ENCODE results near the gene CIRBP.
A peak's percentile ranks its signal among the peaks of the same experiment; 100 is the strongest.

Gene CIRBP

DNA sequence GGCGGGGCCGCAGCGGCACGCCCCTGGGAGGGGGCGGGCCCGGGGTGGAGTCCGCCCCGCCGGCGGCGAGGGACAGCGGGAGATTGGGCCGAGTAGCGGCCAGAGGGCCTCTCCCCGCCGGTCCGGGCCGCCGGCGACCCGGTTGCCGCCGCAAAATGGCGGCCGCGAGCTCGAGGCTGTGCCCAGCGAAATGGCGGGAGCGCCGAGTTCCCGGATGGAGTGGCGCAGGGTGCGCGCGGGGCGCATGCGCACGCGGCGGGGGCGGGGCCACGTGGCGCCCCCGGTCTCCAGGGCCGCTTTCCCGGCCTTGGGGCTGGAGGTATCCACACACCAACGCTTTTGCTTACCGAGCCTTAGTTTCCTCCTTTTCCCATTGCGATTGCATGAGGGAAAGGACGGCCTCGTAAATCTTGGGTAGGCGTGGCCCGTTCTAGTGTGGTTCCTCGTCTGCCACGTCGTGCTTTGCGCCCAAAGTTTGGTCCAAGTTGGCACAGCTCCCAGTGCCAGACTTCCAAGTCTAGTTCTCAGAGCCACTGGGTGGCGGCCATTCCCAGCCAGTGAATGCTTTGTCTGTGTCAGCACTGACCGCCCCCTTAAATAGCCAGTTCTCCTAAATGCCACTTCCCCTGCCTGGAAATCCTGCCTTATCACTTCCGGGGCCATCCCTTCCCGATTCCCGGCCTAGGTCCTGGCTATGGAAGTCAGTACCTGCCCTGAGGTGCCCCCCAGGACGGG, 513 bp downstream of the CIRBP start:
- peak; percentile 41 for DNase-seq

DNA sequence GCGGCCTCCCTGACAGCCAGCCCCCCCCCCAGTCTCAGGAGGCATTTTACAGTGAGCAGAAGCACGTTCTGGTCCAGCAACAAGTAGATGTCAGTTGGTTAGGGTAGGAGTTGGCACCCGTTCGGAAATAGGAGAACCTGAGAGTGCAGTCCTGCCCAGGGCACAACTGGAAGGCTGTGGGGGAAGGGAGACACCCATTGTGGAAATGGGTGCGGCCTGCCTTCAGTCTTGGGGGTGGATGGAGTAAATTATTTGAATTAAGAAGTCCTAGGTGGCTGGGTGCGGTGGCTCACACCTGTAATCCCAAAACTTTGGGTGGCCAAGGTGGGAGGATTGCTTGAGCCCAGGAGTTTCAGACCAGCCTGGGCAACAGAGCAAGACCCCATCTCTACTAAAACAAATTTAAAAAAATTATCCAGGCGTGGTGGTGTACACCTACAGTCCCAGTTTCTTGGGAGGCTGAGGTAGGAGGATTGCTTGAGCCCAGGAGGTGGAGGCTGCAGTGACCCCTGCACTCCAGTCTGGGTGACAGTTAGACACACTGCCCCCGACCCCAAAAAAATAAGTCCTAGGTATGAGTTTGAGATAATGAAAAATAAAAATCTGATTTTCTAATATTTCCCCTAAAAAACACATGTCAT, 1.2 kb downstream of the CIRBP start:
- no peak for DNase-seq

DNA sequence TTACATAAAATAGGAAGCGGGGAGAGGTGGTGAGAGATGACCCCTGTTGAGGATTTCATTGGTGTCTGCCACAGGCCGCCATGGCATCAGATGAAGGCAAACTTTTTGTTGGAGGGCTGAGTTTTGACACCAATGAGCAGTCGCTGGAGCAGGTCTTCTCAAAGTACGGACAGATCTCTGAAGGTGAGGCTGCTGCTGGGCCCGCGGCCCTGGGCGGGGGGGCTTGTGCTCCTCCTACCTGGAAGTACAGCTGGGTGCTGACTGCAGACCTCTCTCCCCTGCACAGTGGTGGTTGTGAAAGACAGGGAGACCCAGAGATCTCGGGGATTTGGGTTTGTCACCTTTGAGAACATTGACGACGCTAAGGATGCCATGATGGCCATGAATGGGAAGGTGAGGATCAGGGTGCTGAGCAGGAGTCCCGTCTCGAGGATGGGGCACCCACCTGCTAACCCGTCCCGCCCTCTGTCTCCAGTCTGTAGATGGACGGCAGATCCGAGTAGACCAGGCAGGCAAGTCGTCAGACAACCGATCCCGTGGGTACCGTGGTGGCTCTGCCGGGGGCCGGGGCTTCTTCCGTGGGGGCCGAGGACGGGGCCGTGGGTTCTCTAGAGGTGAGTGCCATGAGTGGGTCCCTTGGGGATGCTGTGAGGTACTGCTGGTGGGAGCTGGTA, 1.9 kb downstream of the CIRBP start:
- no peak for DNase-seq

DNA sequence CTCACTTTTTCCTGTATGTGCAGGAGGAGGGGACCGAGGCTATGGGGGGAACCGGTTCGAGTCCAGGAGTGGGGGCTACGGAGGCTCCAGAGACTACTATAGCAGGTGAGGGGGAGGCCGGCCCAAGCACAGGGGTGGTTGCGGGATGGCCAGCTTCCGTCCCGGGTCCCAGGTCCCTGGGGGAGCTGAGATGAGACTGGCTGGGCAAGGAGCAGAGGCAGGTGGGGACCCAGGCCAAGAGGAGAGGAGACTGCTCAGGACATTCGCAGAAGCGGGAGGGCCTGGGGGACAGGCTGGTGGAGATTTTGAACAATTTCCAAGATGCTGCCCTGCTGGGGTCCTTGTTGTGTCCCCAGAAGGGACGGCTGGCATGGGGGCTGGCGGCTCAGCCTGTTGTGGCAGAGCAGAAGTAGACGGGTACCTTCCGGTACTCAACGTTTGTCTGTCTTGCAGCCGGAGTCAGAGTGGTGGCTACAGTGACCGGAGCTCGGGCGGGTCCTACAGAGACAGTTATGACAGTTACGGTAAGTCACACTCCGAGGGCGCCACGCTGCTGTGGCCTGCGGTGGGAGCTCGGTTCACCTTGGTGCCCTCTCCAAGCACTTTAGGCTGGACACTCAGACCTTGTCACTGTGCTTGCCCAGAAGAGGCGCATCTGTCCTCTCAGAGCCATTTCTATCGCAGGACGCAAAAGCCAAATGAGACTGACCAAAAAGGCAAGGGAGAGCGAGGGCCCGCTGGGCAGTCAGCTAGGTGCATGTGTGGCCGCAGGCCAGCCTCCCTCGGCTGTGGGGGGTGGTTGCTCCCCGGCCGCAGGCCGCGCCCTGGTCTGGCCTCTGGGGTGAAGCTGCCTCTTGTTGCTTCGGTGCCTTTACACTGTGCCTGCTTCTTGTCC, 2.6 kb downstream of the CIRBP start:
- no peak for DNase-seq

DNA sequence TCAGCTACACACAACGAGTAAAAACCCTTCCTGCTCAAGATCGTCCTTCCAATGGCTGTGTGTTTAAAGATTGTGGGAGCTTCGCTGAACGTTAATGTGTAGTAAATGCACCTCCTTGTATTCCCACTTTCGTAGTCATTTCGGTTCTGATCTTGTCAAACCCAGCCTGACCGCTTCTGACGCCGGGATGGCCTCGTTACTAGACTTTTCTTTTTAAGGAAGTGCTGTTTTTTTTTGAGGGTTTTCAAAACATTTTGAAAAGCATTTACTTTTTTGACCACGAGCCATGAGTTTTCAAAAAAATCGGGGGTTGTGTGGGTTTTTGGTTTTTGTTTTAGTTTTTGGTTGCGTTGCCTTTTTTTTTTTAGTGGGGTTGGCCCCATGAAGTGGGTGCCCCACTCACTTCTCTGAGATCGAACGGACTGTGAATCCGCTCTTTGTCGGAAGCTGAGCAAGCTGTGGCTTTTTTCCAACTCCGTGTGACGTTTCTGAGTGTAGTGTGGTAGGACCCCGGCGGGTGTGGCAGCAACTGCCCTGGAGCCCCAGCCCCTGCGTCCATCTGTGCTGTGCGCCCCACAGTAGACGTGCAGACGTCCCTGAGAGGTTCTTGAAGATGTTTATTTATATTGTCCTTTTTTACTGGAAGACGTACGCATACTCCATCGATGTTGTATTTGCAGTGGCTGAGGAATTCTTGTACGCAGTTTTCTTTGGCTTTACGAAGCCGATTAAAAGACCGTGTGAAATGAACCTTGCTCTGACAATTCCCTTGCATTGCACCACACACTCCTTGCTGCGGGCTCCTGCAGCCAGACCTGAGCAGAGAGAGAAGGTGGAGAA, 3.5 kb downstream of the CIRBP start:
- no peak for DNase-seq

DNA sequence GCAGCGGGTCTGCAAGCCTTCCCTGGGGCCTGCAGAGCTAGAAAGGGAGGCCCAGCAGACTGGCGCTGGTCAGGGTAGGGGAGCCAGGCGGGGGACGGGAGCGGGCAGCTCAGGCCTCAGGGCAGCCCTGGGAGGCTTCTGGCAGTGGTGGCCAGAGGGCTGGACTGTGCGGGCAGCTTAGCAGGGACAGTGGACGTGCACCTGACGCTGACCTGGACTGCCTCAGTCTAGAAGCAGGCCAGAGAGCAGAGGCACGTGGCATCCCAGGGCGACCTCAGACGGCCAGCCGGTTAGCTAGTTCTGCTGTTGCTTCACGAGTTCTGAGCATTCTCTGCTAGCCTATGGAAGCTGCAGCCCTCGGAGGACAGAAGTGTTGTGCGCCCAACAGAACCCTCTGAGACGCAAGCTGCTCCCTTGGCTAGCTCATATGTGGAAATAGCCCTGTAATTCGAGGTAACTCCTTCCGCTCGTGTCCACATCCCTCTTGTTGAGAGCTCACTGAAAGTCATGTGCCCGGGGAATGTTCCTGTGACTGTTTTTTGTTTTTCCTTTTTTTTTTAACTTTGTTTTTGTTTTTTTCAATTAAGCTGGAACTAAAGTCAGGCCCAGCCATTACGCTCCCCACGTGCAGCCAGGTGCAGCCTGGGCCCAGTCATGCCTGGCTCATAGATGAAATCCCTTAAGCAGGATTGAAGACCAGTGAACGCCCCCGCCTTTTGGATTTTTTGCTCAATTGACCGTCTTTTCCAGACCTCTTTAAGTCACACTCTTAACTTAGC, 4.3 kb downstream of the CIRBP start:
- DNase-seq: no peak

DNA sequence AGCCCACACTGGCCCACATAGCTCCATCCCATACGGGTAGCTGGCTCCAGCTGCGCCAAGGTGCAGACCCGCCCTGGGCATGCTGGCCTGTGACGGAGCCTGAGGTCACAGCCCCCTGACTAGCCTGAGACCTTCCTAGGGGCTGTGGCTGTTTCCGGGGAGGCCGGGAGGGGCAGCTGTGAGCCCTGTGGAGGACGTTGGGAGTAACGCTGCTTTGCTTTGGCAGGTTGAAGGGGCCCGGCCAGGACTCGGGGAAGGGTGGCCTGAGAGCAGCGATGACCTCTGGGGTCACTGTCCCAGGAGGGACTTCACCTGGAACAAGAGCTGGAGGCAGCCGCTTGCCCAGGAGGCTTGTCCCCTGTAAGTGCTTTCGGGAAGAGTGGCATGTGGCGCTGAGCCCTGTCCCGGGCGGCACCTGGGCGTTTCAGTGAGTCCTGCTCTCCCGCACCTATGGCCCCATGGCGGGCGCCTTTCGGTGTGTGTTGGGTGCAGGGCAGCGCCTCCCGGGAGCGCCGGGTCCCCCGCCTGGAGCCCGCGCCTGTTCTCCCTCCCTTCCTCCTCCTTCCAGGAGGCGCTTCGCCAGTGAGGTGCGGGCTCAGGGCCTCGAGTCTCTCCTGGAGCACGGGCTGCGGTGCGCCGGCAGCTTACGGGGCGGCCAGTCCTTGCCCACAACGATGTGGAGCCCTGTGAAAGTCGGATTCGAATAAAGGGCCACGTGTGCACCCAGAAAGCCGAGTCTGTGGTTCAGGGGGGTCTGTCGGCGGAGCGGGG, 5.1 kb downstream of the CIRBP start:
- DNase-seq: no peak

DNA sequence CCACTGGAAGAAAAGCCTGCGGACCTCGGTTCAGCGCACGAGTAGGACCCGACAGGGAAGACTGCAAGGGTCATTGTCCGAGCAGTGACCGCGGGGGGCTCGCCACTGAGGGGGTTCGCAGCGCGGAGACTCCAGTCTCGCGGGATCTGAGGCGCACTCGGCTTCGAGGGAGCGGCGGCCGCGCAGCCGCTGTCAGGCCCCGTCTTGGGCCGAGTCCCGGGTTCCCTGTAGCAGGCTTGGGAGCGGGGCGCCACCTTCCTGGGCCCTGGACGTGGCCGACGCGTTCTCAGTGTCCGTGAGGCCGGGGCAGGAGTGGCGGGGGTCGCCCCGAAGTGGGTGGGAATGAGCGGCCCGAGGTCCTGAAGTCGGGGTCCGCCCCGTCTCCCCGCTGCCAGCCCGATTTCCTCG, 5.7 kb downstream of the CIRBP start:
- DNase-seq: no peak

DNA sequence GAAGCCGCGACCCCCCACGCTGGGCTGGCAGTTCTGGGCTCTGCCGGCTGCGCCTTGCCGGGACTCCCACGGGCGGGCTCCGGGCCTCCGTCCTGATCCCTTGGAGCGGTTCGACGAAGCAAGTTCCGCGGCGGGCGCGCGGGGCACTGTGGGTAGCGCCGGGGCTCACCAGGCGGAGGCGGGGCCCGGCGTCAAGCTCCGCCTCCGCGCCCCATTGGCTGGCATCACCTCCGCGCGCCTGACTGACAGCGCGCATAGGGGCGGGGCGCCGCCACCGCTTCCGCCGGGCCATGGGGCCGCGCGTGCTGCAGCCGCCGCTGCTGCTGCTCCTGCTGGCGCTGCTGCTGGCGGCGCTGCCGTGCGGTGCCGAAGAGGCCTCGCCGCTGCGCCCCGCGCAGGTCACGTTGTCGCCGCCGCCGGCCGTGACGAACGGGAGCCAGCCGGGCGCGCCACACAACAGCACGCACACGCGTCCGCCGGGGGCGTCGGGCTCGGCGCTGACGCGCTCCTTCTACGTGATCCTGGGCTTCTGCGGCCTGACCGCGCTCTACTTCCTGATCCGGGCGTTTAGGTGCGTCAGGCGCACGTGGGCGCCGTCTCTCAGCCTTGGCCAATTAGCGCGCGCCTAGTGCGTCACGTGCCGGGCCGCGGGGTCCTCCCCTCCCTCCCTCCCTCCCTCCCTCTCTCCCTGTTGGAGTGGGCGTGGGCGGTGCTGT, 6.3 kb downstream of the CIRBP start, which contains the start of gene FAM174C:
Gene FAM174C, plus strand, starts transcription at position 271 of the 716 bp plus-strand sequence. Its CDS starts 20 bp downstream, at position 291.
- DNase-seq: peak; percentile 62

DNA sequence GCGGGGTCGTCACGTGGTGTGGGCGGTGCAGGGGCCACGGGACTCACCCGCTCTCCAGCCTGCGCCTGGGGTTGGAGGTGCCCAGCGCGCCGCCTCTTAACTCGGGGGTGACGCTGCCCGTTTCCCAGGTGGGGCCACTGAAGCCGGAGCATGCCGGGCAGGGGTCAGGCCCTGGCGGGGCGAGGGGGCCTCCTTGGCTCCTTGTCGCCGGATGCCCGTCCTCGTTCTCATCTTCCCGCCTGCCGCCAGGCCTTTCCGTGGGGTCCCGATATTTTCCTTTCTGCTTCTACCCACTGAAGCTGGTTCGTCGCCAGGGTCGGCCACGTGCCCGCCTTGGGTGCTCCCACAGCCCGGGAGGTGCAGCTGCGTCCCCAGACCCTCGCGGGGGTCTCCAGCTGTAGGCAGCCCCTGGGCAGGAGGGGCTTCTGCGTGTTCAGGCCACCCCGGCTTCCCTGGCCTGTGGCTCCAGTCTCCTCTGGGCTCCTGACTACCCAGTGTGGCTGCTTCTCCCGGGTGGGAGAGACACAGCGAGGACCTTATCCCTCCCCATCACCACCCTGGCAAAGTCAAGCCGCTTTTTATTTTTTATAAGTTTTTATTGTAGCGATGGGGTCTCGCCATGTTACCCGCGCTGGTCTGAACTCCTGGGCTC, 7.0 kb downstream of the CIRBP start:
- DNase-seq: no peak

DNA sequence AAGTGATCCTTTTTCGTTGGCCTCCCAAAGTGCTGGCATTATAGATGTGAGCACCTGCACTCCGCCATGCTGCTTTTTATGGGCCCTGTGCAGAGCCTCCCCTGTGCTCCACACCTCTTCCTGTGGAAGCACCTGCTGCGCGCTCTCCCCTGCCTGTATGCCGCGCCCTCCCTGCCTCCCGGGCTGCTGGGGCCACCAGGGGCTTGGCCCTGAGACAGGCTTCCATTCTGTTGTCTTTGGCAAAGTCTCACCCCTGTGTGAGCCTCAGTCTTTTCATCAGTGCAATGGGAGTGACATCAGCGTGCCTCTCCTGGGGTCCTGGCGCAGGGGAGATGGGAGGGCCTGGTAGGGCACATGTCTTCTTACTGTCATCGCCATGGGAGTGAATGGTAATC, 7.5 kb downstream of the CIRBP start:
- no peak for DNase-seq

DNA sequence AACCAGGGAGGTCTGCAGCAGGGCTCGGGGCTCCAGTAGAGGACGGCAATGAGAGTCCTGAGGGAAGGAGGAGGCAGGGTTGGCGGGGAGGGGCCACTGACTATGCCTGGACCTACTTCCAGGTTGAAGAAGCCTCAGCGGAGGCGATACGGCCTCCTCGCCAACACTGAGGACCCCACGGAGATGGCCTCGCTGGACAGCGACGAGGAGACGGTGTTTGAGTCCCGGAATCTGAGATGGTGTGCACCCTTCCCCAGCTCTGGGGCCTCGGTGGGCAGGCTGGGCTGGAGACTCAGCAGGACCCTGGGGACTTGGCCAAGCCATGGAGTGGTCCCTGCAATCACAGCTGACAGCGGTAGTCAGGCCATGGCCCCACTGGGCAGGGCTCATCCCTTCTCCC, 7.9 kb downstream of the CIRBP start:
- DNase-seq: no peak

DNA sequence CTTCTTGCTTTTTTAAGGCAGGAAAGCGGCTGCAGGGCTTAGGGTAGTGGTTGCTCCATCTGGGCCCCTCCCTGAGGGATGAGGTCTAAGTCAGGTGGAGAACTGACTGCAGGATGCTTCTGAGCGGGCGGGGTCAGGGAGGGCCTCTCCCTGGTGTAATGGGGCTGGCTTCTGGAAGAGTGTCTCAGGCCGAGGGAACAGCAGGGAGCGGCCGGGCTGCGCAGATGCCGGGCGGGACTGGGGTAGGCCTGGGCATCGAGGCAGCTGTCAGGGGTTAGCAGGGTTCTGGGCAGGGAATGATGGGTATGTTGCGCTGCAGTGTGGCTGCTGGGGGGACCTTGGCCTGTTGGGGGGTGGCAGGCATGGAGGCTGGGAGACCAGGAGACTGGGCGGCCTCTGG, 8.9 kb downstream of the CIRBP start:
- no peak for DNase-seq

DNA sequence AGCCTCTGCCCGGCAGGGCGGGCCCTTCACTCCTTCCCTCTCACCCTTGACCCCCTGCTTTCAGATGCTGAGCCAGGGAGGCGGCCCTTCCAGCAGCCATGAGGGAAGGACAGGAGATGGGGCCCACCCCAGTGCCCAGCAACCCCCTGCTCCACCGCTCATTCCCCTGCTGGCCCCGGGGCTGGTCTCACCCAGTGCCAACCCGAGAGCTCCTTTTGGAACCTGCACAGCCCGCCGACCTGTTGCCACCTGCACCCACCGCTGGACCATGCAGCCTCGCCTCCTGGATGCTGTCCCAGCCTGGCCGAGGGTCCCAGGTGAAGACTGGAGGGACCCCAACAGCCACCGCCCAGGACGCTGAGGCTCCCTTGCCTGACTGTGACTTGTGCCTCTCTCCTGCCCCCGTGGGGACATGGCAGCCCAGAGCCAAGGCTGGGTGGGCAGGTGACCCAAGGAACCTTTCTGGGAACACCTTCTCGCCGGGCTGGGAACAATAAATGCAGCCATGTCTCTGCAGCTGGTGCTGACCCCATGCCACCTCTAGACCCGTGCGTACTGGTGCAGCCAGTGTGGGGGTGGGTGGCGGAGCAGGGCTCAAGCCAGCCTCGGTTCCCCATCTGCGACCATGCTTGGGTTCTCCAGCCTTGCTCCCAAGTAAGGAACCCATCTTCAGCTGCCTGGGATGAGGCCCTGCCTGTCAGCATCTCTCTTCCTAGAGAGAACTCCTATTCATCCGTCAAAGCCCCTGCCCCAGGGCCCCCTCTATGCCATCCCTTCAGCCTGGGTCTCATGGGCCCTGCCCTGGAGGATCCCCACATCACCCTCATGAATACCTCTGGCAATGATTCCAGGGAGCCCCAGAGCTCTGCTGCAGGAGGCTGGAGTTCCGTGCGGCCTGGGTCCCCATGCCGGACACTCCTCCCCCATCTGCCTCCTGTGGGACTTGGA, 9.9 kb downstream of the CIRBP start:
- DNase-seq: no peak

DNA sequence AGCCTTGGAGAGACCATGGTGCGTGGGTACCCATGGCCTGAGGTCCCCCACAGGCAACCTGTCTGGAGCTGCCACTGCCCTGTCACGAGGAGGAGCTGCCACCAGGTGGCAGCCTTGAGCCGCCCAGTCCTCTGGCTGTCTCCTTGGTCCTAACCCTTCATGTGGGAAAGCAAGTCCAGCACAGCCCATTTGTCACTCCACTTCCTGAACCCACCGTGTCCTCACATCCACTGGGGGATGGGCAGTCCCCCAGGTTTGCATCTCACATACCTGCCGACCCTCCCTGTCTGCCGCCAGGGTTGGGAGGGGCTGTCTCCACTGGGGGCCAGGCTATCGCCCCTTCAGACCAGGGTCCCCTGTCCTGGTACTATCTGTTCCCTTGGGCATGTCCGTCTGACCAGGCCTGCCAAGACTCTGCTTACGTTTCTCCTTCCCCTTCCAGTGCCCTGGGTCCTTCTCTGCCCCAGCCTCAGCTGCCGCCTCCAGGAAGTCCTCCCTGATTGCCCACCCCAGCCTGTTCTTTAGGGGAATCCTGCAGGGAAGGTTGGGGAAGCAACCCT, 10.7 kb downstream of the CIRBP start:
- peak; percentile 36 for DNase-seq

DNA sequence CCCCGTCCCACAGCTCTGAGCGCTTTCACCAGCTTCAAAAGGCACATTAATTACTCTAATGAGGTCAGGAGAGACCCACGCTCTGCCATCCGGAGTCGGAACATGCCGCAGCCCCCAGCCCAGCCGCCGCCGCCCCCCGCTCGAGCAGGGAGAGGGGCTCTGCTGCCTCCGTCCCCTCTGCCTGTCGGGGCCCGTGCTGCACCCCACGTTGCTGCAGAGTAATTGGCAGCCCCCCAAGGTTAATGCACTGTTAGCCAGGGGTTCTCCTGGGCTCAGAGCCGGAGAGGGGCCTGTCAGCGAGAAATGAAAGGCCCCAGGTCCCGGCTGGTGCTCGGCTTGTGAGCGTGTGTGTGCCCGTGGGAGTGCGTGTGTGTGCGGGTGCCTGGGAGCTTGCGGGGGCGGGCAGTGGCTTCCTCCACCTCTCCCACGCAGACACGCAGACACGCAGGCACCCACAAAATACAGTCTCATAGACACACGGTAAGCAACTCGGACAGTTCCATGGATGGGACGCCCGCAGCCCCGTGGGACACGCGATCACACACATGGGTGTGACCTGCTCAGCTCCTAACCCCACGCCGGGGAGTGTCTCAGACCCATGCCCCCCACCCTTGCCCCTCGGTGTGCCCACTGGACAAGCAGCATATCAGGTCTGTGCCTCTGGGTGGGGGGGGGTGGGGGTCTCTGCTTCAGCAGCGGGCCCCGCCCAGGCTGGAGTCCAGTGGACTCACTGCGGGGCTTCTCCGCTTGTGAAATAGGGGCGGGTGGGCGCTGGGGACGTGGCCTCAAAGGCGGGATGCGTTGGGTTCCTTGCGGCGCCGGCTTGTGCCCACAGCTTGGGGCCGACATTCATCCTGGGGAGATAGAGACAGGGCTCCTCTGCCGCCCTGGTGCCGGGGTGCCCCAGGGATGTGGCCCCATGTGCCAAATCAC, 11.8 kb downstream of the CIRBP start:
- DNase-seq: no peak

All from DMS153 (cell line).